ENCODE data around the gene EAPP.

DNA sequence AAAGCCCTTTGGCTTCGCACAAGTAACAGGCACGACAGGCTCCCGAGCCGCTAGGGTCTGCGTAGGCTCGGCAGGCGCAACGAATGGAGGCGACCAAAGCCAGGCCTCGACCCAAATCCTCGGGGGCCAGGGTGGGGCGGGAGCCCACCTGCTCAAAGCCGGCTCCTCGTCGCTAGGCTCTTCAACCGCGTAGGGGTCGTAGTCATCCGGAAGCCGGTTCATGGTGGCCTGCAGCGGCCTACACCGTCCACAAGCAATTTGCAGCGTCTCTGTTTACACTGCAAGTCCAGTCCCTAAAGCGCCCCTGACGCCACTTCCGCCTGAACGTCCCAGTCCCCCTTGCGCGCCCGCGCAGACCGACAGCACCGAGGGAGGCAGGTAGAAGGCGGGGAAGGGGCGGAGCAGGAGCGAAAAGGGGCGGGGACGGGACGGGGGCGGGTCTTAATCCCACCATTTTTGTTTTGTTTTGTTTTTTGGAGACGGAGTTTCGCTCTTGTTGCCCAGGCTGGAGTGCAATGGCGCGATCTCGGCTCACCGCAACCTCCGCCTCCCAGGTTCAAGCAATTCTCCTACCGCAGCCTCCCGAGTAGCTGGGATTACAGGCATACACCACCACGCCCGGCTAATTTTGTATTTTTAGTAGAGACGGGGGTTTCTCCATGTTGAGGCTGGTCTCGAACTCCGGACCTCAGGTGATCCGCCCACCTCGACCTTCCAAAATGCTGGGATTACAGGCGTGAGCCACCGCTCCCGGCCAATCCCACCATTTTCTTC, at the start of gene EAPP:
- TF ChIP-seq GATA2 (IDR thresholded peaks at IDR 0.05; ENCODE audit: low read depth, low read length), result no peak
- no peak for TF ChIP-seq GATA3 (IDR thresholded peaks at IDR 0.05; ENCODE audit: low read depth, low read length)
